Gastrocnemius medialis (tissue), 4 donors: ENCODE data around the gene NUDT14.

Experiments used
- CTCF ChIP-seq, 5 experiments: fragments of 450-650 bp in 3 of 5; fragments of 200-600 bp in 2 of 5; sonication (generic) in 2 of 5; IDR thresholded peaks in 4 of 5; conservative IDR thresholded peaks in 1 of 5; 1 replicate in 4 of 5; 2 replicates in 1 of 5; pipeline ENCODE4 v1.5.1; 2016 to 2019; ENCODE audit warnings: antibody characterized with exemption in 5 of 5, mild to moderate bottlenecking in 3 of 5, moderate library complexity in 3 of 5
- POLR2A ChIP-seq, 2 donors: fragments of 450-650 bp; IDR thresholded peaks; one replicate each; pipeline ENCODE4 v1.6.1; 2017; ENCODE audit warnings: antibody characterized with exemption in 2 of 2, mild to moderate bottlenecking in 2 of 2, moderate library complexity in 2 of 2

- no peak for TF ChIP-seq CTCF (IDR thresholded peaks at IDR 0.05 in 4 of 5, conservative IDR thresholded peaks at IDR 0.05 in 1 of 5)
- TF ChIP-seq POLR2A (IDR thresholded peaks at IDR 0.05), result no peak
Measured at GRCh38 chr14:105141486-105142281, 39.4 kb downstream of the NUDT14 start.
